ENCODE data around the gene ARSG.
"Not testable (repeated sequence)": the region's sequence is repeated elsewhere in the genome, so short reads cannot be mapped to it uniquely, and the experiment has no call there.

Gene ARSG

GRCh38 chr17:68277807-68278206 is 13.5 kb upstream of the ARSG start:
- no peak for DNase-seq (ENCODE audit: low read depth)

GRCh38 chr17:68281965-68282364 is 9.3 kb upstream of the ARSG start:
- not testable (repeated sequence) for DNase-seq (ENCODE audit: low read depth)

- DNase-seq (ENCODE audit: low read depth), result no peak
Observed at GRCh38 chr17:68288375-68288774, 2.9 kb upstream of the ARSG start.

- DNase-seq (ENCODE audit: low read depth), result no peak
Observed at GRCh38 chr17:68288804-68289203, 2.5 kb upstream of the ARSG start.

GRCh38 chr17:68289473-68289872 is 1.8 kb upstream of the ARSG start:
- DNase-seq (ENCODE audit: low read depth), result no peak

- DNase-seq (ENCODE audit: low read depth), result no peak
Observed at GRCh38 chr17:68289936-68290267, 1.4 kb upstream of the ARSG start.

GRCh38 chr17:68290268-68290954 is 884 bp upstream of the ARSG start:
- DNase-seq (ENCODE audit: low read depth), result peak; percentile 31

- peak; percentile 85 for DNase-seq (ENCODE audit: low read depth)
Observed at GRCh38 chr17:68291836-68292688, 767 bp downstream of the ARSG start.

- no peak for DNase-seq (ENCODE audit: low read depth)
Observed at GRCh38 chr17:68292689-68293040, 1.4 kb downstream of the ARSG start.

- DNase-seq (ENCODE audit: low read depth), result no peak
Observed at GRCh38 chr17:68293490-68294195, 2.3 kb downstream of the ARSG start.

GRCh38 chr17:68294196-68294555 is 2.9 kb downstream of the ARSG start:
- DNase-seq (ENCODE audit: low read depth), result no peak

GRCh38 chr17:68294617-68295016 is 3.3 kb downstream of the ARSG start:
- no peak for DNase-seq (ENCODE audit: low read depth)

- DNase-seq (ENCODE audit: low read depth), result peak; percentile 15
Observed at GRCh38 chr17:68295086-68295485, 3.8 kb downstream of the ARSG start.

GRCh38 chr17:68296217-68297191 is 5.2 kb downstream of the ARSG start:
- DNase-seq (ENCODE audit: low read depth), result peak; percentile 12

GRCh38 chr17:68297195-68297594 is 5.9 kb downstream of the ARSG start:
- DNase-seq (ENCODE audit: low read depth), result no peak

- DNase-seq (ENCODE audit: low read depth), result no peak
Observed at GRCh38 chr17:68298601-68299000, 7.3 kb downstream of the ARSG start.

- DNase-seq (ENCODE audit: low read depth), result no peak
Observed at GRCh38 chr17:68299817-68300216, 8.5 kb downstream of the ARSG start.

- DNase-seq (ENCODE audit: low read depth), result no peak
Observed at GRCh38 chr17:68301438-68301959, 10.2 kb downstream of the ARSG start.

- DNase-seq (ENCODE audit: low read depth), result no peak
Observed at GRCh38 chr17:68302066-68302564, 10.8 kb downstream of the ARSG start.

- DNase-seq (ENCODE audit: low read depth), result no peak
Observed at GRCh38 chr17:68302666-68303065, 11.4 kb downstream of the ARSG start.

- no peak for DNase-seq (ENCODE audit: low read depth)
Observed at GRCh38 chr17:68304706-68305105, 13.4 kb downstream of the ARSG start.

Measured in stimulated activated CD4-positive, alpha-beta T cell treated with anti-CD3 and anti-CD28 coated beads, Interleukin-2, amount 100 ng/mL, for 4 hours (primary cell).